Keratinocyte (primary cell): ENCODE data around the gene EHHADH.

ENCODE experiments used
- EZH2 ChIP-seq: IDR thresholded peaks from one replicate; pipeline ENCODE4 v1.6.1; 2012; ENCODE audit warnings: inconsistent platforms, mild to moderate bottlenecking, low read length, moderate library complexity
- TF ChIP-seq, protein P1 (sequence below), 3 experiments: IDR thresholded peaks in 1 of 3; conservative IDR thresholded peaks in 1 of 3; optimal IDR thresholded peaks in 1 of 3; 2 replicates in 2 of 3; 3 replicates in 1 of 3; pipeline versions ENCODE3 to v1.5.1; 2011; ENCODE audit warnings: low read length in 3 of 3, mild to moderate bottlenecking in 3 of 3, moderate library complexity in 2 of 3, control low read depth in 1 of 3, inconsistent platforms in 1 of 3; ENCODE audit not compliant: insufficient read depth in 2 of 3; ENCODE audit errors: extremely low read depth in 1 of 3

DNA sequence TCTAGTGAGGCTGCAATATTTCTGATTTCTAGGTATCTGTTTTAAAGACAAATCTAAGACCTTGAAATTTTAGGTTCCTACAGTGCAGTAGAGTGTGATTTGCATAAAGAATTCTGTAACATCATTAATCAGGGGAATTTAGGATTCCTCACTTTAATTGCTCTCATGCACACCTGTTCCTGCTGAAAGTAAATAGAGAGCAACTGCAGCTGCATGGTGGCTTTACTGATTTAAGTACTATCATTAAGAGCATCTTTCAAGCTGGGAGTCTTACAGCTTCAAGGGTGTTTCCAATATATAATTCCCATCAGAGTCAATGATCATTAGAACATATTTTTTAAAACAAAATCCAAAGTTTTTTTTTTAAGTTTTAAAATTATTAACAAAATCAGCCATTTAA is 65.0 kb downstream of the EHHADH start:
- TF ChIP-seq, protein P1, sequence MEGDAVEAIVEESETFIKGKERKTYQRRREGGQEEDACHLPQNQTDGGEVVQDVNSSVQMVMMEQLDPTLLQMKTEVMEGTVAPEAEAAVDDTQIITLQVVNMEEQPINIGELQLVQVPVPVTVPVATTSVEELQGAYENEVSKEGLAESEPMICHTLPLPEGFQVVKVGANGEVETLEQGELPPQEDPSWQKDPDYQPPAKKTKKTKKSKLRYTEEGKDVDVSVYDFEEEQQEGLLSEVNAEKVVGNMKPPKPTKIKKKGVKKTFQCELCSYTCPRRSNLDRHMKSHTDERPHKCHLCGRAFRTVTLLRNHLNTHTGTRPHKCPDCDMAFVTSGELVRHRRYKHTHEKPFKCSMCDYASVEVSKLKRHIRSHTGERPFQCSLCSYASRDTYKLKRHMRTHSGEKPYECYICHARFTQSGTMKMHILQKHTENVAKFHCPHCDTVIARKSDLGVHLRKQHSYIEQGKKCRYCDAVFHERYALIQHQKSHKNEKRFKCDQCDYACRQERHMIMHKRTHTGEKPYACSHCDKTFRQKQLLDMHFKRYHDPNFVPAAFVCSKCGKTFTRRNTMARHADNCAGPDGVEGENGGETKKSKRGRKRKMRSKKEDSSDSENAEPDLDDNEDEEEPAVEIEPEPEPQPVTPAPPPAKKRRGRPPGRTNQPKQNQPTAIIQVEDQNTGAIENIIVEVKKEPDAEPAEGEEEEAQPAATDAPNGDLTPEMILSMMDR (optimal IDR thresholded peaks at IDR 0.05 in 1 of 3, IDR thresholded peaks at IDR 0.05 in 1 of 3, conservative IDR thresholded peaks at IDR 0.05 in 1 of 3; ENCODE audit: extremely low read depth in 1 of 3, insufficient read depth in 2 of 3, low read length in 3 of 3): no peak
- TF ChIP-seq EZH2: no peak
